H9 (cell line): ENCODE data around the gene UBE3C. TPM values are rescaled to one million over a fixed set of nuclear protein-coding genes. Genes with fewer than 3 reads are reported as not detected.
A peak's percentile ranks its signal among the peaks of the same experiment; 100 is the strongest.

ENCODE experiments used
- DNase-seq: peaks from one replicate; pipeline ENCODE4 v3.0.0-alpha.2; 2017
- H2AFZ ChIP-seq: one replicate; pipeline ENCODE4 v1.6.1; 2013; ENCODE audit warnings: mild to moderate bottlenecking, low read length, control low read depth, moderate library complexity
- H2AK5ac ChIP-seq: 2 replicates; pipeline ENCODE4 v1.6.1; 2013; ENCODE audit warnings: low read length, control low read depth, mixed read lengths; ENCODE audit not compliant: insufficient read length
- H2BK120ac ChIP-seq: one replicate; pipeline ENCODE4 v1.6.1; 2013; ENCODE audit warnings: low read depth, mild to moderate bottlenecking, low read length, control low read depth, inconsistent platforms; ENCODE audit not compliant: poor library complexity, severe bottlenecking
- H2BK12ac ChIP-seq: 2 replicates; pipeline ENCODE4 v1.6.1; 2013; ENCODE audit warnings: low read length, control low read depth, mixed read lengths, low read depth; ENCODE audit not compliant: insufficient read length
- H2BK15ac ChIP-seq: 2 replicates; pipeline ENCODE4 v1.6.1; 2013; ENCODE audit warnings: low read depth, low read length, control low read depth
- H2BK20ac ChIP-seq: one replicate; pipeline ENCODE4 v1.6.1; 2013; ENCODE audit warnings: low read depth, mild to moderate bottlenecking, low read length, control low read depth, inconsistent platforms; ENCODE audit not compliant: poor library complexity, severe bottlenecking
- H2BK5ac ChIP-seq: 2 replicates; pipeline ENCODE4 v1.6.1; 2013; ENCODE audit warnings: low read length, control low read depth, mixed read lengths; ENCODE audit not compliant: insufficient read length
- H3K14ac ChIP-seq: 2 replicates; pipeline ENCODE4 v1.6.1; 2013; ENCODE audit warnings: low read length, control low read depth; ENCODE audit not compliant: insufficient read depth
- H3K18ac ChIP-seq: 2 replicates; pipeline ENCODE4 v1.6.1; 2013; ENCODE audit warnings: low read depth, mild to moderate bottlenecking, mixed read lengths, low read length, control low read depth; ENCODE audit not compliant: insufficient read length
- H3K23ac ChIP-seq: 2 replicates; pipeline ENCODE4 v1.6.1; 2013; ENCODE audit warnings: low read length, control low read depth, mixed read lengths, low read depth; ENCODE audit not compliant: insufficient read length
- H3K23me2 ChIP-seq: 2 replicates; pipeline ENCODE4 v1.6.1; 2013; ENCODE audit warnings: low read depth, mild to moderate bottlenecking, mixed read lengths, low read length, control low read depth; ENCODE audit not compliant: insufficient read length, poor library complexity, severe bottlenecking
- H3K27ac ChIP-seq: 2 replicates; pipeline ENCODE4 v1.5.1; 2013; ENCODE audit warnings: low read length, control low read depth, mixed read lengths, low read depth; ENCODE audit not compliant: insufficient read length
- H3K27me3 ChIP-seq: 2 replicates; pipeline ENCODE4 v1.6.1; 2013; ENCODE audit warnings: low read length, control low read depth, inconsistent platforms; ENCODE audit not compliant: insufficient read depth
- H3K4ac ChIP-seq: 2 replicates; pipeline ENCODE4 v1.6.1; 2013; ENCODE audit warnings: low read depth, mild to moderate bottlenecking, control low read depth, inconsistent platforms, low read length, moderate library complexity
- H3K4me1 ChIP-seq: 2 replicates; pipeline ENCODE4 v1.6.1; 2013; ENCODE audit warnings: low read length, control low read depth, inconsistent platforms; ENCODE audit not compliant: insufficient read depth
- H3K4me2 ChIP-seq: 2 replicates; pipeline ENCODE4 v1.6.1; 2013; ENCODE audit warnings: low read length, control low read depth, mixed read lengths; ENCODE audit not compliant: insufficient read length, insufficient read depth
- H3K56ac ChIP-seq: 2 replicates; pipeline ENCODE4 v1.6.1; 2013; ENCODE audit warnings: low read depth, mild to moderate bottlenecking, mixed read lengths, low read length, control low read depth; ENCODE audit not compliant: insufficient read length
- H3K79me1 ChIP-seq: 2 replicates; pipeline ENCODE4 v1.6.1; 2013; ENCODE audit warnings: low read depth, mild to moderate bottlenecking, moderate library complexity, low read length, control low read depth, inconsistent platforms; ENCODE audit not compliant: insufficient read depth, poor library complexity, severe bottlenecking
- H3K79me2 ChIP-seq: 2 replicates; pipeline ENCODE4 v1.6.1; 2013; ENCODE audit warnings: low read length, control low read depth, inconsistent platforms; ENCODE audit not compliant: insufficient read depth
- H3K9ac ChIP-seq: 2 replicates; pipeline ENCODE4 v1.6.1; 2013; ENCODE audit warnings: low read length, control low read depth, mixed read lengths; ENCODE audit not compliant: insufficient read length; ENCODE audit errors: extremely low read depth
- H3K9me3 ChIP-seq: one replicate; pipeline ENCODE4 v1.6.1; 2013; ENCODE audit warnings: low read depth, low read length, inconsistent platforms; ENCODE audit not compliant: control insufficient read depth
- H3T11ph ChIP-seq: one replicate; pipeline ENCODE4 v1.6.1; 2013; ENCODE audit warnings: mild to moderate bottlenecking, low read length, control low read depth, inconsistent platforms
- H4K20me1 ChIP-seq: one replicate; pipeline ENCODE4 v1.6.1; 2013; ENCODE audit not compliant: control insufficient read depth, insufficient read length, insufficient read depth
- H4K5ac ChIP-seq: 2 replicates; pipeline ENCODE4 v1.6.1; 2013; ENCODE audit warnings: low read depth, mild to moderate bottlenecking, mixed read lengths, low read length, control low read depth; ENCODE audit not compliant: insufficient read length
- H4K8ac ChIP-seq: replicated peaks from 2 replicates; pipeline ENCODE4 v1.6.1; 2013; ENCODE audit warnings: low read length, control low read depth, mixed read lengths, low read depth; ENCODE audit not compliant: insufficient read length
- H4K91ac ChIP-seq: 2 replicates; pipeline ENCODE4 v1.6.1; 2013; ENCODE audit warnings: low read depth, mild to moderate bottlenecking, moderate library complexity, mixed read lengths, low read length, control low read depth; ENCODE audit not compliant: insufficient read length
- H3K27ac Mint-ChIP-seq, 3 experiments: 2 replicates in 2 of 3; 3 replicates in 1 of 3; pipeline ENCODE4 v1.8.0; 2020 to 2021; ENCODE audit warnings: mixed read lengths in 3 of 3, mild to moderate bottlenecking in 1 of 3, moderate library complexity in 1 of 3
- H3K27me3 Mint-ChIP-seq: 2 replicates; pipeline ENCODE4 v1.8.0; 2021; ENCODE audit warnings: low read depth, mild to moderate bottlenecking, moderate library complexity, mixed read lengths
- H3K36me3 Mint-ChIP-seq, 3 experiments: 2 replicates in 2 of 3; 3 replicates in 1 of 3; pipeline ENCODE4 v1.8.0; 2020 to 2021; ENCODE audit warnings: low read depth in 3 of 3, mixed read lengths in 3 of 3; ENCODE audit not compliant: insufficient read depth in 1 of 3
- H3K4me1 Mint-ChIP-seq, 2 experiments: 2 replicates each; pipeline ENCODE4 v1.8.0; 2020; ENCODE audit warnings: mixed read lengths in 2 of 2
- H3K4me3 Mint-ChIP-seq, 2 experiments: 2 replicates in 1 of 2; 3 replicates in 1 of 2; pipeline ENCODE4 v1.8.0; 2020 to 2021; ENCODE audit warnings: mild to moderate bottlenecking in 2 of 2, mixed read lengths in 2 of 2, moderate library complexity in 1 of 2
- H3K9me3 Mint-ChIP-seq, 2 experiments: 2 replicates in 1 of 2; 3 replicates in 1 of 2; pipeline ENCODE4 v1.8.0; 2020; ENCODE audit warnings: mild to moderate bottlenecking in 2 of 2, mixed read lengths in 2 of 2, moderate library complexity in 1 of 2
- WGBS: extraction: QIAGEN DNeasy Blood & Tissue Kit; methylation state at CpG from one replicate; pipeline ENCODE4 v1.1.7; 2013; ENCODE audit warnings: missing lambda C conversion rate, low lambda C conversion rate, mixed read lengths; ENCODE audit not compliant: insufficient read length; ENCODE audit errors: extremely low coverage; 5-methylcytosine and 5-hydroxymethylcytosine counted together
- total RNA-seq: library from RNA; stranded (reverse); gene quantifications from 2 replicates; pipeline ENCODE4 v1.2.1, GENCODE V29; 2021
- TF ChIP-seq, protein P1 (sequence below): fragments of 200-600 bp; sonication (generic); conservative IDR thresholded peaks from 3 replicates; pipeline ENCODE4 v1.8.0; 2021; ENCODE audit warnings: antibody characterized with exemption, mild to moderate bottlenecking

UBE3C gene
- total RNA-seq, 1 experiment from 2014 or later = 63.3 TPM

DNA sequence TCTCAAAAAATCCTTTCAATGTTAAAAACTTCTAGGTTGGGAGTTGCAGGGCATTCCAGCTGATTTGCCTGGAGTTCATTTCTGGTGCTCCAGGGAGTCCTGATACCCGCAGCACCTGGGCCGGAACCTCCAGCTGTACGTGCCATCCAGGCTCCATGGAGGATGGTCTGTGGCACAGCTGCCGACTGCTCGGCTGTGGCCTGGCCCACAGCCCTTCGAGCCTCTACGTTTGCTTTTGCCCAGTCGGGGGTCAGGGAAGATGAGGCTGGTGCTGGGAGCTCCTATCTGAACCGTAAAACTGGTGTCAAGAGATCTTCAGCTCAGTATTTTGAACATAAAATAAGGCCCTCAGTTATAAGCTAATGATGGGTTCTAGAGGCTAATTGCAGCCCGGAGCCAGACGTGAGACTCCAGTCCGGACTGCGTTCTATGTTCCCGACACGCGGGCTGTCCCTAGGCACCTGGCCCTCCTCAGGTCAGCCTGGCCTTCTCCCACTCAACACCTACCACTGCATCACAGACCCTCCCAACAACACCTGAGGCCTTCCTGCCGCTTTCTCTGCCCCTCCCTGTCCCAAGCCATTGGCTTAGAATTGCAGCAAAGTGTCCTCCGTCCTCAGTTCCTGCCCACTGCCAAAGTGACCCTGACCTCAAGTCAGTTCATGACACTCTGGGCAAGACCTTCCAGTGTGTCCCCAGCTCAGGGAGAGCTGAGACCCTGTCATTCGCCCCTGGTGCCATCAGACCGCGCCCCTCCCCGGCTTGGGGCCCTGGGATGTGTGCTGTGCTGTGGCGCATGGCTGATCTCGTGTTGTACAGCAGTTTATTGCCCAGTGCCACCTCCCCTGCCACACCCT, 133.9 kb downstream of the UBE3C start:
- Histone ChIP-seq H2BK5ac (no peak overlapping the region), H3T11ph (no peak overlapping the region), H3K4ac (no peak overlapping the region), H4K20me1 (no peaks in the 10 kb centered on the region), H4K5ac (no peak overlapping the region), H3K27me3 (no peaks in the 10 kb centered on the region), H3K79me1 (no peaks in the 10 kb centered on the region), H2BK120ac (no peak overlapping the region), H2AK5ac (no peak overlapping the region), H3K4me2 (no peak overlapping the region), H3K23ac (no peak overlapping the region), H3K9ac (no peak overlapping the region), H4K91ac (no peak overlapping the region), H3K56ac (no peak overlapping the region), H2BK20ac (no peak overlapping the region), H2AFZ (no peak overlapping the region), H3K4me1 (no peaks in the 10 kb centered on the region), H3K27ac (no peak overlapping the region), H3K9me3 (no peaks in the 10 kb centered on the region), H2BK15ac (no peak overlapping the region), H3K23me2 (no peaks in the 10 kb centered on the region), H4K8ac (no peak overlapping the region), H3K79me2 (no peaks in the 10 kb centered on the region), H3K14ac (no peak overlapping the region; the same call in 1 of the 2 replicates), H2BK12ac (no peak overlapping the region), H3K18ac (no peak overlapping the region)
- Mint-ChIP-seq H3K4me1 (peaks cover 14 to 15% of the 10 kb centered on the region in 2 experiments), H3K27me3 (no peaks in the 10 kb centered on the region), H3K9me3 (no peaks in the 10 kb centered on the region), H3K4me3 (no peak overlapping the region), H3K36me3 (peaks cover 13 to 22% (median 19%) of the 10 kb centered on the region in 3 experiments; a peak in 6 of 7 replicates), H3K27ac (peak overlapping the region in 2 of 3 experiments; percentile 79 to 85; a peak in 5 of 7 replicates)
- DNase-seq = no peak
- TF ChIP-seq, protein P1, sequence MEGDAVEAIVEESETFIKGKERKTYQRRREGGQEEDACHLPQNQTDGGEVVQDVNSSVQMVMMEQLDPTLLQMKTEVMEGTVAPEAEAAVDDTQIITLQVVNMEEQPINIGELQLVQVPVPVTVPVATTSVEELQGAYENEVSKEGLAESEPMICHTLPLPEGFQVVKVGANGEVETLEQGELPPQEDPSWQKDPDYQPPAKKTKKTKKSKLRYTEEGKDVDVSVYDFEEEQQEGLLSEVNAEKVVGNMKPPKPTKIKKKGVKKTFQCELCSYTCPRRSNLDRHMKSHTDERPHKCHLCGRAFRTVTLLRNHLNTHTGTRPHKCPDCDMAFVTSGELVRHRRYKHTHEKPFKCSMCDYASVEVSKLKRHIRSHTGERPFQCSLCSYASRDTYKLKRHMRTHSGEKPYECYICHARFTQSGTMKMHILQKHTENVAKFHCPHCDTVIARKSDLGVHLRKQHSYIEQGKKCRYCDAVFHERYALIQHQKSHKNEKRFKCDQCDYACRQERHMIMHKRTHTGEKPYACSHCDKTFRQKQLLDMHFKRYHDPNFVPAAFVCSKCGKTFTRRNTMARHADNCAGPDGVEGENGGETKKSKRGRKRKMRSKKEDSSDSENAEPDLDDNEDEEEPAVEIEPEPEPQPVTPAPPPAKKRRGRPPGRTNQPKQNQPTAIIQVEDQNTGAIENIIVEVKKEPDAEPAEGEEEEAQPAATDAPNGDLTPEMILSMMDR = no peak
- WGBS = no CpG with 5 or more reads among the region's 24 CpGs
